Activated CD4-positive, alpha-beta T cell treated with anti-CD3 and anti-CD28 coated beads, Interleukin-2, amount 10 ng/mL, durations not matched to agents 24 days and 14 days (primary cell): ENCODE data around the gene YY2. TPM values are rescaled to one million over a fixed set of nuclear protein-coding genes. Genes with fewer than 3 reads are reported as not detected.
"Not testable (repeated sequence)": the region's sequence is repeated elsewhere in the genome, so short reads cannot be mapped to it uniquely, and the experiment has no call there.

Experiments
- DNase-seq: peaks from one replicate; pipeline ENCODE4 v3.0.0; 2022
- H3K27ac Mint-ChIP-seq: one replicate; pipeline ENCODE4 v1.8.0; 2022; ENCODE audit warnings: mild to moderate bottlenecking, mixed read lengths
- H3K27me3 Mint-ChIP-seq: one replicate; pipeline ENCODE4 v1.8.0; 2022; ENCODE audit warnings: mixed read lengths
- H3K36me3 Mint-ChIP-seq: one replicate; pipeline ENCODE4 v1.8.0; 2022; ENCODE audit warnings: low read depth, mild to moderate bottlenecking, mixed read lengths
- H3K4me1 Mint-ChIP-seq: one replicate; pipeline ENCODE4 v1.8.0; 2021; ENCODE audit warnings: mixed read lengths
- H3K4me3 Mint-ChIP-seq: one replicate; pipeline ENCODE4 v1.8.0; 2022; ENCODE audit warnings: mild to moderate bottlenecking, moderate library complexity, mixed read lengths
- H3K9me3 Mint-ChIP-seq: one replicate; pipeline ENCODE4 v1.8.0; 2021; ENCODE audit warnings: mixed read lengths
- intact Hi-C: fragments of 100-400 bp; cut with micrococcal nuclease; formaldehyde crosslinking; loops from one replicate; pipeline ENCODE4 v1.15.1; 2023
- total RNA-seq: library from RNA; stranded (reverse); gene quantifications from 2 replicates; pipeline ENCODE4 v1.2.3, GENCODE V29; 2022

YY2 gene
- total RNA-seq: 1.4 and 2.2 TPM in 2 replicates

GRCh38 chrX:21855937-21856415, at the start of gene YY2:
Gene YY2, plus strand, starts transcription at chrX:21855987. Its CDS starts 498 bp downstream, at chrX:21856485.
- intact Hi-C loops: no loop called here
- no peak within 1 kb of the TSS for H3K4me3 Mint-ChIP-seq
- peaks cover 1% of the 10 kb centered on the region for H3K4me1 Mint-ChIP-seq
- H3K27ac Mint-ChIP-seq: no peak within 1 kb of the TSS
- no peaks in the 10 kb centered on the region for H3K9me3 Mint-ChIP-seq
- no peaks in the 10 kb centered on the region for H3K27me3 Mint-ChIP-seq
- H3K36me3 Mint-ChIP-seq: peaks cover 21% of the 10 kb centered on the region
- DNase-seq: no peak

- Mint-ChIP-seq H3K27me3 (no peaks in the 10 kb centered on the region), H3K4me1 (no peaks in the 10 kb centered on the region), H3K27ac (no peak overlapping the region), H3K4me3 (no peak overlapping the region), H3K36me3 (no peaks in the 10 kb centered on the region), H3K9me3 (peaks cover 4% of the 10 kb centered on the region)
- no peak for DNase-seq
- intact Hi-C loops: no loop called here
These were observed 49.1 kb upstream of the YY2 start for GRCh38 chrX:21806691-21807090.

- Mint-ChIP-seq H3K4me3 (no peak overlapping the region), H3K27me3 (no peaks in the 10 kb centered on the region), H3K36me3 (no peaks in the 10 kb centered on the region), H3K4me1 (no peaks in the 10 kb centered on the region), H3K9me3 (peaks cover 4% of the 10 kb centered on the region), H3K27ac (no peak overlapping the region)
- DNase-seq: no peak
- intact Hi-C loops: no loop called here
These were observed 44.0 kb upstream of the YY2 start for GRCh38 chrX:21811832-21812231.

- Mint-ChIP-seq H3K9me3 (peaks cover 4% of the 10 kb centered on the region), H3K36me3 (no peaks in the 10 kb centered on the region)
- intact Hi-C loops: no loop called here
These were observed 43.2 kb upstream of the YY2 start for GRCh38 chrX:21812628-21813027.

GRCh38 chrX:21813612-21814368, 42.0 kb upstream of the YY2 start:
- no peaks in the 10 kb centered on the region for H3K27me3 Mint-ChIP-seq
- H3K27ac Mint-ChIP-seq: no peak overlapping the region
- no peak overlapping the region for H3K4me3 Mint-ChIP-seq
- intact Hi-C loops: no loop called here
- no peak for DNase-seq
- no peaks in the 10 kb centered on the region for H3K36me3 Mint-ChIP-seq
- peaks cover 4% of the 10 kb centered on the region for H3K9me3 Mint-ChIP-seq
- H3K4me1 Mint-ChIP-seq: no peaks in the 10 kb centered on the region

More at GRCh38 chrX:21812628-21813027, 43.2 kb upstream of the YY2 start:
- Mint-ChIP-seq H3K27ac (no peak overlapping the region), H3K4me3 (no peak overlapping the region), H3K27me3 (no peaks in the 10 kb centered on the region), H3K4me1 (no peaks in the 10 kb centered on the region)
- DNase-seq: no peak

- H3K27ac Mint-ChIP-seq: no peak overlapping the region
- no peaks in the 10 kb centered on the region for H3K36me3 Mint-ChIP-seq
These were observed 39.7 kb upstream of the YY2 start for GRCh38 chrX:21816136-21816535.

GRCh38 chrX:21820170-21820569, 35.6 kb upstream of the YY2 start:
- H3K27me3 Mint-ChIP-seq, H3K27ac Mint-ChIP-seq, H3K36me3 Mint-ChIP-seq, H3K9me3 Mint-ChIP-seq, DNase-seq, H3K4me1 Mint-ChIP-seq, H3K4me3 Mint-ChIP-seq, intact Hi-C loops: not testable (repeated sequence)

More at GRCh38 chrX:21816136-21816535, 39.7 kb upstream of the YY2 start:
- DNase-seq: no peak
- no peak overlapping the region for H3K4me3 Mint-ChIP-seq
- peaks cover 4% of the 10 kb centered on the region for H3K9me3 Mint-ChIP-seq
- no peaks in the 10 kb centered on the region for H3K27me3 Mint-ChIP-seq
- H3K4me1 Mint-ChIP-seq: no peaks in the 10 kb centered on the region
- intact Hi-C loops: no loop called here

- Mint-ChIP-seq H3K27me3 (no peaks in the 10 kb centered on the region), H3K4me3 (no peak overlapping the region)
These were observed 33.9 kb upstream of the YY2 start for GRCh38 chrX:21821875-21822274.

GRCh38 chrX:21831496-21831895, 24.3 kb upstream of the YY2 start:
- no peaks in the 10 kb centered on the region for H3K4me1 Mint-ChIP-seq
- intact Hi-C loops: loop anchor here (10.0 kb wide), 1 partner anchor 457 kb away; the partner anchor contains the start of gene CNKSR2
- no peaks in the 10 kb centered on the region for H3K9me3 Mint-ChIP-seq
- no peak overlapping the region for H3K4me3 Mint-ChIP-seq
- DNase-seq: no peak
- peaks cover 3% of the 10 kb centered on the region for H3K27me3 Mint-ChIP-seq
- no peaks in the 10 kb centered on the region for H3K36me3 Mint-ChIP-seq
- H3K27ac Mint-ChIP-seq: no peak overlapping the region

More at GRCh38 chrX:21821875-21822274, 33.9 kb upstream of the YY2 start:
- DNase-seq: no peak
- intact Hi-C loops: no loop called here
- Mint-ChIP-seq H3K4me1 (no peaks in the 10 kb centered on the region), H3K9me3 (no peaks in the 10 kb centered on the region), H3K36me3 (no peaks in the 10 kb centered on the region), H3K27ac (no peak overlapping the region)

GRCh38 chrX:21837056-21837455, 18.7 kb upstream of the YY2 start:
- intact Hi-C loops: loop anchor here (10.0 kb wide), 1 partner anchor 462 kb away; the partner anchor contains the start of gene CNKSR2
- DNase-seq: no peak
- H3K9me3 Mint-ChIP-seq: no peaks in the 10 kb centered on the region
- no peak overlapping the region for H3K4me3 Mint-ChIP-seq
- no peaks in the 10 kb centered on the region for H3K27me3 Mint-ChIP-seq
- peaks cover 4% of the 10 kb centered on the region for H3K36me3 Mint-ChIP-seq
- H3K4me1 Mint-ChIP-seq: peaks cover 9% of the 10 kb centered on the region
- H3K27ac Mint-ChIP-seq: no peak overlapping the region

GRCh38 chrX:21838937-21839333, 16.9 kb upstream of the YY2 start:
- DNase-seq: no peak
- Mint-ChIP-seq H3K9me3 (no peaks in the 10 kb centered on the region), H3K36me3 (peaks cover 7% of the 10 kb centered on the region), H3K27ac (peak overlapping the region; percentile 96), H3K4me3 (peak overlapping the region; percentile 93), H3K27me3 (no peaks in the 10 kb centered on the region), H3K4me1 (peaks cover 9% of the 10 kb centered on the region)
- intact Hi-C loops: loop anchor here (1.0 to 10.0 kb wide), 3 partner anchors 101 to 464 kb away; partner anchors contain the start of genes CNKSR2 and SMS

GRCh38 chrX:21839334-21840192, 16.2 kb upstream of the YY2 start, which contains the start of gene MBTPS2:
Gene MBTPS2, plus strand, starts transcription at chrX:21839617. Its CDS starts 118 bp downstream, at chrX:21839735.
- DNase-seq: peak; percentile 94
- no peaks in the 10 kb centered on the region for H3K9me3 Mint-ChIP-seq
- peaks cover 9% of the 10 kb centered on the region for H3K4me1 Mint-ChIP-seq
- H3K27ac Mint-ChIP-seq: peak within 1 kb of the TSS; percentile 96
- H3K4me3 Mint-ChIP-seq: peak within 1 kb of the TSS; percentile 93
- intact Hi-C loops: loop anchor here (1.0 to 10.0 kb wide), 4 partner anchors 91 to 465 kb away; partner anchors contain the start of genes CNKSR2 and SMS
- peaks cover 7% of the 10 kb centered on the region for H3K36me3 Mint-ChIP-seq
- H3K27me3 Mint-ChIP-seq: no peaks in the 10 kb centered on the region

GRCh38 chrX:21840193-21840545, 15.6 kb upstream of the YY2 start:
- DNase-seq: peak; percentile 68
- peaks cover 9% of the 10 kb centered on the region for H3K4me1 Mint-ChIP-seq
- intact Hi-C loops: loop anchor here (2.0 kb wide), 1 partner anchor 91 kb away; no protein-coding TSS in a partner anchor

More at GRCh38 chrX:21840193-21840545, 15.6 kb upstream of the YY2 start:
- no peaks in the 10 kb centered on the region for H3K9me3 Mint-ChIP-seq
- peak overlapping the region; percentile 93 for H3K4me3 Mint-ChIP-seq
- peak overlapping the region; percentile 96 for H3K27ac Mint-ChIP-seq
- H3K36me3 Mint-ChIP-seq: peaks cover 7% of the 10 kb centered on the region
- H3K27me3 Mint-ChIP-seq: no peaks in the 10 kb centered on the region
